ENCODE data around the gene GSN. TPM values are rescaled to one million over a fixed set of nuclear protein-coding genes. Genes with fewer than 3 reads are reported as not detected.

The GSN gene
- total and polyA plus RNA-seq, 2 of the 8 experiments (the other 6 are each of a cell fraction or from before 2014, with no cell fraction given): 52.3 to 94.5 TPM

- Histone ChIP-seq H3K4me2 (ENCODE audit: insufficient read depth in 1 of 2, low read depth in 2 of 2, low read length in 2 of 2) (no peak overlapping the region), H2BK12ac (ENCODE audit: low read depth, low read length) (no peak overlapping the region), H3K9me3 (ENCODE audit: insufficient read depth in 2 of 2, low read depth in 1 of 2, low read length in 1 of 2) (no peaks in the 10 kb centered on the region; a peak in 1 of 4 replicates), H3K36me3 (ENCODE audit: control insufficient read depth in 2 of 4, insufficient read depth in 4 of 4, low read length in 3 of 4) (no peaks in the 10 kb centered on the region; a peak in 1 of 8 replicates), H2AK5ac (ENCODE audit: low read depth, low read length) (no peak overlapping the region), H4K5ac (ENCODE audit: insufficient read length, low read depth, low read length) (no peak overlapping the region), H3K18ac (ENCODE audit: extremely low read depth, low read length) (no peak overlapping the region), H2BK20ac (ENCODE audit: low read length) (no peak overlapping the region), H2BK5ac (ENCODE audit: low read depth, low read length) (no peak overlapping the region), H2BK120ac (replicated peaks; ENCODE audit: low read depth, low read length) (no peak overlapping the region), H3K79me1 (ENCODE audit: low read depth, low read length) (no peaks in the 10 kb centered on the region), H4K8ac (ENCODE audit: extremely low read depth, insufficient read depth, low read length) (no peak overlapping the region), H3K23me2 (ENCODE audit: low read depth, low read length) (peaks cover 5% of the 10 kb centered on the region), H2BK15ac (ENCODE audit: low read length) (no peak overlapping the region), H3K4ac (replicated peaks; ENCODE audit: insufficient read length, low read depth, low read length) (no peak overlapping the region), H4K91ac (replicated peaks; ENCODE audit: insufficient read length, low read length) (no peak overlapping the region), H3K23ac (ENCODE audit: insufficient read length) (no peak overlapping the region), H3K9ac (replicated peaks in 1 of 4; ENCODE audit: extremely low read depth in 1 of 4, low read depth in 3 of 4, low read length in 3 of 4) (no peak overlapping the region), H3K14ac (ENCODE audit: insufficient read length) (no peak overlapping the region), H3K27me3 (replicated peaks in 1 of 4; ENCODE audit: control insufficient read depth in 3 of 4, extremely low read depth in 1 of 4, insufficient read depth in 3 of 4, low read length in 3 of 4) (peaks cover 0 to 13% (median 9%) of the 10 kb centered on the region in 4 experiments; a peak in 3 of 7 replicates), H3K27ac (ENCODE audit: low read depth, low read length) (no peak overlapping the region), H3K56ac (replicated peaks; ENCODE audit: insufficient read length, low read depth, low read length) (no peak overlapping the region), H4K20me1 (replicated peaks in 1 of 2; ENCODE audit: control insufficient read depth in 1 of 2, insufficient read depth in 2 of 2, low read length in 2 of 2) (no peaks in the 10 kb centered on the region), H3K4me3 (ENCODE audit: extremely low read depth in 1 of 4, insufficient read depth in 2 of 4, low read depth in 3 of 4, low read length in 4 of 4) (no peak overlapping the region), H2AFZ (ENCODE audit: low read length) (0 out of 2 replicates have a peak overlapping the region, but pooled peaks have one; percentile 34), H3K4me1 (replicated peaks in 1 of 4; ENCODE audit: control insufficient read depth in 3 of 4, insufficient read depth in 4 of 4, low read length in 3 of 4) (peaks cover 0 to 7% (median 2%) of the 10 kb centered on the region in 4 experiments; a peak in 2 of 7 replicates), H3K79me2 (ENCODE audit: control insufficient read depth in 1 of 2, insufficient read depth in 2 of 2, low read length in 2 of 2) (no peaks in the 10 kb centered on the region)
- ChIA-PET POLR2A (ENCODE audit: partially characterized antibody) (interaction anchor here (1.1 kb wide), 1 partner anchor 15 kb away, joined by 4 read pairs; no protein-coding TSS in a partner anchor), CTCF (ENCODE audit: partially characterized antibody) (interaction anchor here (0.9 to 1.2 kb wide), 4 partner anchors 12 to 56 kb away, joined by 3 read pairs; no protein-coding TSS in a partner anchor)
- WGBS, 2 experiments (ENCODE audit: extremely low coverage in 1 of 2, insufficient coverage in 1 of 2, insufficient read length in 1 of 2, insufficient replicate concordance in 2 of 2, low coverage in 1 of 2, low lambda C conversion rate in 2 of 2, missing lambda C conversion rate in 1 of 2): 89% methylated on average over 5 of the region's 5 CpGs; no CpG with 5 or more reads in 1 of the 2 experiments
- FAIRE-seq (no peak), DNase-seq (ENCODE audit: low read depth in 1 of 2, low spot score in 2 of 2) (no peak)
- no peak for TF ChIP-seq ASH2L (IDR thresholded peaks at IDR 0.05; ENCODE audit: low read length)
Observed at GRCh38 chr9:121373011-121373729, 105.2 kb downstream of the GSN start.

Data from H1 (cell line).